DND-41 (cell line): ENCODE measurements around the gene NUP50.

ENCODE experiments used
- ATAC-seq: fragments of 200-7000 bp; cut with Tn5 transposase; 3 replicates; pipeline ENCODE4 v1.9.1; 2021; ENCODE audit warnings: low read depth; ENCODE audit not compliant: insufficient read depth
- DNase-seq: peaks from one replicate; pipeline ENCODE4 v3.0.0-alpha.2; 2020
- H2AFZ ChIP-seq: 2 replicates; pipeline ENCODE4 v1.6.0; 2012; ENCODE audit warnings: low read depth, low read length
- H3K27ac ChIP-seq: 2 replicates; pipeline ENCODE4 v1.5.1; 2012; ENCODE audit warnings: low read length, inconsistent platforms
- H3K27me3 ChIP-seq: fragments of 200-600 bp; sonication (generic); 2 replicates; pipeline ENCODE4 v1.6.0; 2012; ENCODE audit warnings: low read length, mild to moderate bottlenecking, inconsistent platforms; ENCODE audit not compliant: insufficient read depth, poor library complexity
- H3K36me3 ChIP-seq: 2 replicates; pipeline ENCODE4 v1.5.1; 2012; ENCODE audit warnings: low read length, inconsistent platforms; ENCODE audit not compliant: insufficient read depth
- H3K4me1 ChIP-seq: 2 replicates; pipeline ENCODE4 v1.5.1; 2012; ENCODE audit warnings: mild to moderate bottlenecking, low read length; ENCODE audit not compliant: insufficient read depth
- H3K4me2 ChIP-seq: 2 replicates; pipeline ENCODE4 v1.6.0; 2012; ENCODE audit warnings: mild to moderate bottlenecking, moderate library complexity, low read length, inconsistent platforms; ENCODE audit not compliant: insufficient read depth
- H3K4me3 ChIP-seq, 2 experiments: fragments of 200-600 bp in 1 of 2; shearing (Covaris generic) in 1 of 2; 2 replicates each; pipeline ENCODE4 v1.5.1; 2012 to 2016; ENCODE audit warnings: inconsistent platforms in 2 of 2, low read length in 2 of 2, mild to moderate bottlenecking in 2 of 2, low read depth in 1 of 2, moderate library complexity in 1 of 2
- H3K79me2 ChIP-seq: 2 replicates; pipeline ENCODE4 v1.6.0; 2012; ENCODE audit warnings: low read length, inconsistent platforms; ENCODE audit not compliant: insufficient read depth
- H3K9ac ChIP-seq: 2 replicates; pipeline ENCODE4 v1.6.0; 2012; ENCODE audit warnings: low read depth, mild to moderate bottlenecking, inconsistent platforms, low read length, moderate library complexity
- H3K9me3 ChIP-seq: 2 replicates; pipeline ENCODE4 v1.5.1; 2012; ENCODE audit warnings: low read length, moderate library complexity, mild to moderate bottlenecking, inconsistent platforms; ENCODE audit not compliant: insufficient read depth, severe bottlenecking
- H4K20me1 ChIP-seq: 2 replicates; pipeline ENCODE4 v1.6.0; 2012; ENCODE audit warnings: low read length; ENCODE audit not compliant: insufficient read depth
- EZH2 ChIP-seq: IDR thresholded peaks from 3 replicates; pipeline ENCODE4 v1.6.1; 2012; ENCODE audit warnings: borderline replicate concordance, low read depth, mild to moderate bottlenecking, moderate library complexity, low read length, inconsistent platforms; ENCODE audit not compliant: severe bottlenecking
- TF ChIP-seq, protein P1 (sequence below): IDR thresholded peaks from 2 replicates; pipeline ENCODE4 v1.5.1; 2012; ENCODE audit warnings: borderline replicate concordance, low read length, moderate library complexity, mild to moderate bottlenecking; ENCODE audit not compliant: poor library complexity, severe bottlenecking; ENCODE audit errors: extremely low read depth

The NUP50 gene

GRCh38 chr22:45207533-45207932, 43.8 kb downstream of the NUP50 start:
- H3K79me2 ChIP-seq: no peaks in the 10 kb centered on the region
- no peak overlapping the region for H3K4me2 ChIP-seq
- no peak for DNase-seq

DNA sequence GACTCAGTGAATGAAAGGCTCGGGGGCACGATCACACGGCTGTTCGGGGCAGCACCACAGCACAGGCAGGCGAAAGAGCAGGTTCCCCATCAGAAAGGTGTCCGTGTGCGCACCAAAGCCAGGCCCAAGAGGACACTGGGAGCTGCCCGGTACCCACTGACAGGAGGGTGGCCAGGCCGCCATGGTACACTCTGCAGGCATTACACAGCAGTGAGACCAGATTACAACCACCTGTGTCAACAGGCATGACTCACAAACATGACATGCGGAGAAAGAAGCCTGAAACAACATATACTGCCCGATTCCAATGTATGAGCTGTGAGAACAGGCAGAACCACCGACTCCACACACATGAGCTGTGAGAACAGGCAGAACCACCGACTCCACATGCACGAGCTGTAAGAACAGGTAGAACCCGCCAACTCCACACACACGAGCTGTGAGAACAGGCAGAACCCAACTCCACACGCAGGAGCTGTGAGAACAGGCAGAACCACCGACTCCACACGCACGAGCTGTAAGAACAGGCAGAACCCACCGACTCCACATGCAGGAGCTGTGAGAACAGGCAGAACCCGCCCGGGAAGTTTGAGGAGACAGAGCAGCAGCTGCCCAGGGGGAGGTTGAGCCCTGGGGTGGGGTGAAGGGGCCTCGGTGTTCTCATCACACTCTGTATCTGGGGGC, 44.4 kb downstream of the NUP50 start:
- Histone ChIP-seq H3K79me2 (no peaks in the 10 kb centered on the region), H4K20me1 (peaks cover 30% of the 10 kb centered on the region; the same call in 1 of the 2 replicates), H3K9ac (no peak overlapping the region), H2AFZ (no peak overlapping the region), H3K27ac (no peak overlapping the region), H3K36me3 (peaks cover 12% of the 10 kb centered on the region), H3K4me2 (no peak overlapping the region), H3K9me3 (no peaks in the 10 kb centered on the region), H3K27me3 (no peaks in the 10 kb centered on the region), H3K4me3 (no peak overlapping the region), H3K4me1 (no peaks in the 10 kb centered on the region)
- TF ChIP-seq, protein P1, sequence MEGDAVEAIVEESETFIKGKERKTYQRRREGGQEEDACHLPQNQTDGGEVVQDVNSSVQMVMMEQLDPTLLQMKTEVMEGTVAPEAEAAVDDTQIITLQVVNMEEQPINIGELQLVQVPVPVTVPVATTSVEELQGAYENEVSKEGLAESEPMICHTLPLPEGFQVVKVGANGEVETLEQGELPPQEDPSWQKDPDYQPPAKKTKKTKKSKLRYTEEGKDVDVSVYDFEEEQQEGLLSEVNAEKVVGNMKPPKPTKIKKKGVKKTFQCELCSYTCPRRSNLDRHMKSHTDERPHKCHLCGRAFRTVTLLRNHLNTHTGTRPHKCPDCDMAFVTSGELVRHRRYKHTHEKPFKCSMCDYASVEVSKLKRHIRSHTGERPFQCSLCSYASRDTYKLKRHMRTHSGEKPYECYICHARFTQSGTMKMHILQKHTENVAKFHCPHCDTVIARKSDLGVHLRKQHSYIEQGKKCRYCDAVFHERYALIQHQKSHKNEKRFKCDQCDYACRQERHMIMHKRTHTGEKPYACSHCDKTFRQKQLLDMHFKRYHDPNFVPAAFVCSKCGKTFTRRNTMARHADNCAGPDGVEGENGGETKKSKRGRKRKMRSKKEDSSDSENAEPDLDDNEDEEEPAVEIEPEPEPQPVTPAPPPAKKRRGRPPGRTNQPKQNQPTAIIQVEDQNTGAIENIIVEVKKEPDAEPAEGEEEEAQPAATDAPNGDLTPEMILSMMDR: no peak
- no peak for TF ChIP-seq EZH2
- DNase-seq (no peak), ATAC-seq (no peak)

More at GRCh38 chr22:45207533-45207932, 43.8 kb downstream of the NUP50 start:
- peaks cover 27% of the 10 kb centered on the region; the same call in 1 of the 2 replicates for H4K20me1 ChIP-seq
- no peak overlapping the region for H2AFZ ChIP-seq
- H3K27ac ChIP-seq: no peak overlapping the region
- no peaks in the 10 kb centered on the region for H3K27me3 ChIP-seq
- no peak overlapping the region for H3K9ac ChIP-seq
- no peaks in the 10 kb centered on the region for H3K4me1 ChIP-seq
- no peak overlapping the region for H3K4me3 ChIP-seq
- no peaks in the 10 kb centered on the region for H3K9me3 ChIP-seq
- TF ChIP-seq EZH2: no peak
- TF ChIP-seq, protein P1: no peak
- peaks cover 18% of the 10 kb centered on the region for H3K36me3 ChIP-seq
- no peak for ATAC-seq

DNA sequence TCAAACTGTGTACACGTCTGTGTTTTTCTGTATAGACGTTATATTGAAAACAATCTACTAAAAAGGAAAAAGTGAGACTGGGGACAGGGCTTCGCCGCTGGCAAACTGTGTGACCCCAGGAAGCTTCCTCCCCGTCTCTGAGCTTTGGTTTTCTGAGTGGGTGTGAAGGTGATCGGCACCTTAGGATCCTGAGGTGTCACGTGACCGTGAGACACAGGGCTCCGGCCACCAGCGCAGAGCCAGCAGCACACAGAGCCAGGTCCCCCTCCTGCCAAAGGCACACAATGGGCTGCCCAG, 44.9 kb downstream of the NUP50 start:
- Histone ChIP-seq H3K4me3 (no peak overlapping the region), H3K36me3 (peaks cover 12% of the 10 kb centered on the region; the same call in 1 of the 2 replicates), H3K9me3 (no peaks in the 10 kb centered on the region), H3K9ac (no peak overlapping the region), H3K27me3 (no peaks in the 10 kb centered on the region), H3K27ac (no peak overlapping the region), H3K79me2 (no peaks in the 10 kb centered on the region), H3K4me1 (no peaks in the 10 kb centered on the region), H4K20me1 (peaks cover 35% of the 10 kb centered on the region; the same call in 1 of the 2 replicates), H2AFZ (no peak overlapping the region), H3K4me2 (no peak overlapping the region)
- no peak for DNase-seq
- TF ChIP-seq, protein P1: no peak
- TF ChIP-seq EZH2: no peak
- no peak for ATAC-seq
